Kidney (tissue), 14 donors: ENCODE measurements around the gene RP9. TPM values are rescaled to one million over a fixed set of nuclear protein-coding genes. Genes with fewer than 3 reads are reported as not detected.

ENCODE experiments used
- DNase-seq, 5 donors: peaks; one replicate each; pipeline ENCODE4 v3.0.0-alpha.2; 2013 to 2020
- FAIRE-seq: peaks from 2 replicates; lab custom pipeline; 2012; peaks lifted over from hg19 to GRCh38; lab: Jason Lieb, UNC
- H3K27ac ChIP-seq, 2 donors: one replicate each; pipeline ENCODE4 v1.7.0; 2013; ENCODE audit warnings: low read depth in 2 of 2, low read length in 2 of 2, inconsistent platforms in 1 of 2
- H3K27me3 ChIP-seq: one replicate; pipeline ENCODE4 v1.7.1; 2013; ENCODE audit warnings: low read length, inconsistent platforms; ENCODE audit not compliant: control insufficient read depth, insufficient read depth
- H3K36me3 ChIP-seq, 3 donors: one replicate each; pipeline versions ENCODE4 v1.7.0 to v1.7.1; 2013; ENCODE audit warnings: low read length in 3 of 3, control low read depth in 1 of 3, inconsistent platforms in 1 of 3; ENCODE audit not compliant: insufficient read depth in 3 of 3, control insufficient read depth in 2 of 3
- H3K4me1 ChIP-seq, 3 donors: one replicate each; pipeline versions ENCODE4 v1.7.0 to v1.7.1; 2013; ENCODE audit warnings: low read length in 3 of 3, inconsistent platforms in 1 of 3, low read depth in 1 of 3; ENCODE audit not compliant: control insufficient read depth in 2 of 3, insufficient read depth in 2 of 3
- H3K4me3 ChIP-seq, 3 donors: one replicate each; pipeline versions ENCODE4 v1.7.0 to v1.8.1; 2013; ENCODE audit warnings: low read length in 3 of 3, control low read depth in 1 of 3, inconsistent platforms in 1 of 3
- H3K9ac ChIP-seq, 3 donors: one replicate each; pipeline versions ENCODE4 v1.7.0 to v1.7.1; 2013; ENCODE audit warnings: low read length in 3 of 3, control low read depth in 1 of 3, inconsistent platforms in 1 of 3
- H3K9me3 ChIP-seq, 3 donors: one replicate each; pipeline versions ENCODE4 v1.7.0 to v1.7.1; 2013; ENCODE audit warnings: low read length in 3 of 3, control low read depth in 1 of 3, inconsistent platforms in 1 of 3; ENCODE audit not compliant: control insufficient read depth in 2 of 3, insufficient read depth in 1 of 3
- intact Hi-C: fragments of 100-400 bp; cut with DNase I; formaldehyde crosslinking; loops from one replicate; pipeline ENCODE4 v1.11.1; 2022
- polyA plus RNA-seq: library from polyadenylated mRNA; stranded (reverse); fragments of 350-450 nt; fragmentation: Illumina TruSeq; extraction: RNeasy Lipid Tissue Mini Kit (QIAGEN cat#74804); gene quantifications from one replicate; pipeline ENCODE4 v1.2.3, GENCODE V29; 2014; ENCODE audit warnings: low read depth, low replicate concordance; ENCODE audit not compliant: insufficient read depth
- total RNA-seq: library from RNA; stranded (reverse); fragmentation: NEBNext Ultra II Directional; extraction: Animal tissue kit (Norgen Biotek cat#: 25700); gene quantifications from one replicate; pipeline ENCODE4 v1.2.1, GENCODE V29; 2021
- TF ChIP-seq, protein P1 (sequence below): IDR thresholded peaks from 3 replicates; pipeline ENCODE4 v1.5.1; 2012; ENCODE audit warnings: mild to moderate bottlenecking, moderate library complexity, borderline replicate concordance; ENCODE audit not compliant: insufficient read depth; ENCODE audit errors: extremely low read depth
- donor health status: control.
- donor health status: control.
- donor health status: control.
- donor health status: control.
- donor health status: control.
- donor health status: DM: yes; HTN: yes; CAD: no.
- donor health status: Normal renal cell carcinoma (clear cell type).

Gene RP9
- total and polyA plus RNA-seq, 2 donors from 2014 or later = 11.3 to 26.1 TPM

DNA sequence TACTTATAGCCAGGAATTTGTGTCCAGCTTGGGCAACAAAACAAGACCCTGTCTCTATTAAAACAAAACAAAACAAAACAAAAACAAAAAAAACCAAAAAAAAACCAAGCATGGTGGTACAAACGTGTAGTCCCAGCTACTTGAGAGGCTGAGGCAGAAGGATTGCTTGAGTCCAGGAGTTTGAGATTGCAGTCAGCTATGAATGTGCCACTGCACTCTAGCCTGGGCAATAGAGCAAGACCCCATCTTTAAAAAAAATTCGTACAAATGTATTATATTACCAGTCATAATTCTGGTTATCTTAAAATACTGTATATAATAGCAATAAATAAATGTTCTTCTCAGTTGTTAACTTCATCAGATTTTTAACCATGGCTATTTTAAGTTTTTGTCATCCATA, 17.9 kb upstream of the RP9 start:
- no peak for FAIRE-seq
- TF ChIP-seq, protein P1, sequence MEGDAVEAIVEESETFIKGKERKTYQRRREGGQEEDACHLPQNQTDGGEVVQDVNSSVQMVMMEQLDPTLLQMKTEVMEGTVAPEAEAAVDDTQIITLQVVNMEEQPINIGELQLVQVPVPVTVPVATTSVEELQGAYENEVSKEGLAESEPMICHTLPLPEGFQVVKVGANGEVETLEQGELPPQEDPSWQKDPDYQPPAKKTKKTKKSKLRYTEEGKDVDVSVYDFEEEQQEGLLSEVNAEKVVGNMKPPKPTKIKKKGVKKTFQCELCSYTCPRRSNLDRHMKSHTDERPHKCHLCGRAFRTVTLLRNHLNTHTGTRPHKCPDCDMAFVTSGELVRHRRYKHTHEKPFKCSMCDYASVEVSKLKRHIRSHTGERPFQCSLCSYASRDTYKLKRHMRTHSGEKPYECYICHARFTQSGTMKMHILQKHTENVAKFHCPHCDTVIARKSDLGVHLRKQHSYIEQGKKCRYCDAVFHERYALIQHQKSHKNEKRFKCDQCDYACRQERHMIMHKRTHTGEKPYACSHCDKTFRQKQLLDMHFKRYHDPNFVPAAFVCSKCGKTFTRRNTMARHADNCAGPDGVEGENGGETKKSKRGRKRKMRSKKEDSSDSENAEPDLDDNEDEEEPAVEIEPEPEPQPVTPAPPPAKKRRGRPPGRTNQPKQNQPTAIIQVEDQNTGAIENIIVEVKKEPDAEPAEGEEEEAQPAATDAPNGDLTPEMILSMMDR = no peak
- intact Hi-C loops = no loop called here

DNA sequence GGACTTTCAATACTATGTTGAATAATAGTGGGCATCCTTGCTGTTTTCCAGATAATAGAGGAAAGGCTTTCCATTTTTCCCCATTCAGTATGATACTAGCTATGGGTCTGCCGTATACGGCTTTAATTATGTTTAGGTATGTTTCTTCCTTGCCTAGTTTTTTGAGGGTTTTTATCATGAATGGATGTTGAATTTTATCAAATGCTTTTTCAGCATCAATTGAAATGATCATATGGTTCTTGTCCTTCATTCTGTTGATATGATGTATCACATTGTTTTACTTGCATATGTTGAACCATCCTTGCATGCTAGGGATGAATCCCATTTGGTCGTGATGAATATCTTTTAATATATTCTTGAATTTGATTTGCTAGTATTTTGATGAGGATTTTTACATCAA, 9.2 kb upstream of the RP9 start:
- no peaks in the 10 kb centered on the region for H3K4me1 ChIP-seq
- no peaks in the 10 kb centered on the region for H3K36me3 ChIP-seq
- H3K9ac ChIP-seq = no peak overlapping the region
- no peak overlapping the region for H3K4me3 ChIP-seq
- TF ChIP-seq, protein P1 = no peak
- DNase-seq (no peak), FAIRE-seq (no peak)
- intact Hi-C loops = no loop called here
- H3K9me3 ChIP-seq = peaks cover 0 to 8% (median 0%) of the 10 kb centered on the region in 3 donors
- H3K27me3 ChIP-seq = no peaks in the 10 kb centered on the region
- no peak overlapping the region for H3K27ac ChIP-seq

More for the DNA sequence above, 17.9 kb upstream of the RP9 start:
- Histone ChIP-seq H3K4me3 (no peak overlapping the region), H3K4me1 (peaks cover 0 to 10% (median 8%) of the 10 kb centered on the region in 3 donors), H3K36me3 (no peaks in the 10 kb centered on the region), H3K27me3 (no peaks in the 10 kb centered on the region), H3K27ac (no peak overlapping the region), H3K9ac (no peak overlapping the region), H3K9me3 (no peaks in the 10 kb centered on the region)
- no peak for DNase-seq

DNA sequence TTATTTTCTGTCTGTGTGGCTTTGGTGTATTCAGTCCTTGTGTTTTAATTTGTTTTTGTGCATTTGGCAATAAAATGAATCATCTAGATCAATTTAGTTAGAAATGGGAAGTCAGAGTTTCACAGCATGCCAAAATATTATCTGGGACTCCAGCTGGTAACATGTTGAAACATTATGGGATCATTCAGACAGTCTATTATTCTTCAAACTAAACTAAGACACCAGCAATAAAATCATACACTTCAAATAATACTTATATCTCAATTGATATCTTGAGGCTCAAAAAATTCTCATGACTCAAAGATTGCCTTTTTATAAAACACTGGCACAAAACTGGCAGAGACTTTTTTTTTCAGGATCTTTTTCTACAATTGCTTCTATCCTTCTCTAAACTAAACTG, 5.8 kb upstream of the RP9 start:
- Histone ChIP-seq H3K4me3 (no peak overlapping the region), H3K27ac (no peak overlapping the region), H3K4me1 (peaks cover 0 to 2% (median 0%) of the 10 kb centered on the region in 3 donors), H3K27me3 (no peaks in the 10 kb centered on the region), H3K9ac (no peak overlapping the region), H3K9me3 (peaks cover 0 to 8% (median 0%) of the 10 kb centered on the region in 3 donors), H3K36me3 (no peaks in the 10 kb centered on the region)
- FAIRE-seq = no peak
- intact Hi-C loops = no loop called here
- DNase-seq = no peak
- TF ChIP-seq, protein P1 = no peak

DNA sequence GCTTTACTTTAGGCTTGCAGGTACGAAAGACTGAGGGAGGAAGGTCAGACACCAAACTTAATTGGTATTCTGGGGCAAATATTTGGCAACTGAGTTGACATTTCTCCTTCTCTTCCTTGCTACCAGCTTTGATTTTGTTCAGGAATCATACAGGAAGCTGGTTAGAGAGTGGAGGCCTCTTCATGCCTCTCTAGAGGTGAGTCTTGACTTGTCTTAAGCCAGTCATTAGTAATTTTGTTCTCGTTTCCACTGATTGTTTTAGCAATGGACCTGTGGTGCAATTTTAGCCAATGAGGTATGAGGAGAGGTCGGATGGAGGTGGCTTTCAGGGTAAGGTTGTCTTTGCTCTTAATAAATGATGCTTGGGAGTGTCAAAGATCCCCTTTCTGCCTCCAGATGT, 2.4 kb upstream of the RP9 start:
- intact Hi-C loops = no loop called here
- Histone ChIP-seq H3K27ac (no peak overlapping the region), H3K27me3 (no peaks in the 10 kb centered on the region), H3K9me3 (no peaks in the 10 kb centered on the region), H3K36me3 (no peaks in the 10 kb centered on the region), H3K9ac (no peak overlapping the region), H3K4me3 (no peak overlapping the region), H3K4me1 (peaks cover 3 to 18% (median 11%) of the 10 kb centered on the region in 3 donors)
- DNase-seq = no peak
- TF ChIP-seq, protein P1 = no peak
- no peak for FAIRE-seq
